ENCODE results near the gene SYT2. TPM values are rescaled to one million over a fixed set of nuclear protein-coding genes. Genes with fewer than 3 reads are reported as not detected.
A peak's percentile ranks its signal among the peaks of the same experiment; 100 is the strongest.
"Not testable (repeated sequence)": the region's sequence is repeated elsewhere in the genome, so short reads cannot be mapped to it uniquely, and the experiment has no call there.

Gene SYT2
- total and polyA plus RNA-seq, 7 donors: 0.10 to 0.16 TPM; not detected in 5

GRCh38 chr1:202585590-202585933 lies 124.7 kb downstream of the SYT2 start:
- Histone ChIP-seq H3K27ac (peak overlapping the region; percentile 86 to 94 (median 88)), H3K9me3 (no peaks in the 10 kb centered on the region), H3K27me3 (no peaks in the 10 kb centered on the region), H3K4me1 (peaks cover 0 to 80% (median 59%) of the 10 kb centered on the region in 4 donors), H3K36me3 (peaks cover 16 to 47% (median 19%) of the 10 kb centered on the region in 4 donors), H3K4me3 (no peak overlapping the region)
- TF ChIP-seq CTCF (IDR thresholded peaks at IDR 0.05) (no peak), POLR2AphosphoS5 (IDR thresholded peaks at IDR 0.05) (no peak), EP300 (IDR thresholded peaks at IDR 0.05) (no peak), POLR2A (IDR thresholded peaks at IDR 0.05) (no peak)
- intact Hi-C loops (cut with DNase I): no loop called here
- no peak for DNase-seq

GRCh38 chr1:202584707-202585589 lies 125.3 kb downstream of the SYT2 start:
- no peaks in the 10 kb centered on the region for H3K27me3 ChIP-seq
- peaks cover 19 to 53% (median 23%) of the 10 kb centered on the region in 4 donors for H3K36me3 ChIP-seq
- no peak for DNase-seq
- 92 to 94% methylated on average over 8 of the region's 8 CpGs for WGBS, 2 donors
- peak in 2 of 4 donors; percentile 60 to 74 for TF ChIP-seq POLR2AphosphoS5 (IDR thresholded peaks at IDR 0.05)
- no peak for TF ChIP-seq EP300 (IDR thresholded peaks at IDR 0.05)
- H3K4me3 ChIP-seq: no peak overlapping the region
- no peaks in the 10 kb centered on the region for H3K9me3 ChIP-seq
- H3K4me1 ChIP-seq: peaks cover 0 to 80% (median 59%) of the 10 kb centered on the region in 4 donors
- intact Hi-C loops (cut with DNase I): no loop called here
- H3K27ac ChIP-seq: peak overlapping the region; percentile 86 to 94 (median 88)

GRCh38 chr1:202582350-202582749 lies 127.9 kb downstream of the SYT2 start:
- intact Hi-C loops (cut with DNase I); DNase-seq; H3K4me3 ChIP-seq; H3K9me3 ChIP-seq; H3K27me3 ChIP-seq: not testable (repeated sequence)
- 91 to 96% methylated on average over 5 of the region's 5 CpGs for WGBS, 2 donors
- peaks cover 0 to 80% (median 61%) of the 10 kb centered on the region in 4 donors for H3K4me1 ChIP-seq
- H3K27ac ChIP-seq: peak overlapping the region in 3 of 4 donors; percentile 3 to 94 (median 87)
- peaks cover 19 to 55% (median 23%) of the 10 kb centered on the region in 4 donors for H3K36me3 ChIP-seq

GRCh38 chr1:202580619-202581018 lies 129.6 kb downstream of the SYT2 start:
- TF ChIP-seq POLR2AphosphoS5 (IDR thresholded peaks at IDR 0.05) (peak in 2 of 4 donors; percentile 29 to 42), POLR2A (IDR thresholded peaks at IDR 0.05) (no peak), EP300 (IDR thresholded peaks at IDR 0.05) (no peak), CTCF (IDR thresholded peaks at IDR 0.05) (no peak)
- Histone ChIP-seq H3K36me3 (peaks cover 19 to 58% (median 23%) of the 10 kb centered on the region in 4 donors), H3K4me1 (peaks cover 0 to 80% (median 62%) of the 10 kb centered on the region in 4 donors), H3K9me3 (no peaks in the 10 kb centered on the region), H3K27me3 (no peaks in the 10 kb centered on the region), H3K4me3 (no peak overlapping the region), H3K27ac (peak overlapping the region; percentile 73 to 94 (median 85))
- 19 to 25% methylated on average over 1 of the region's 1 CpG for WGBS, 2 donors
- no peak for DNase-seq
- intact Hi-C loops (cut with DNase I): no loop called here

- no peak overlapping the region for H3K4me3 ChIP-seq
- H3K36me3 ChIP-seq: peaks cover 22 to 62% (median 26%) of the 10 kb centered on the region in 4 donors
- no peak for DNase-seq
- intact Hi-C loops (cut with DNase I): no loop called here
- H3K9me3 ChIP-seq: no peaks in the 10 kb centered on the region
- no peaks in the 10 kb centered on the region for H3K27me3 ChIP-seq
- peak overlapping the region; percentile 73 to 94 (median 85) for H3K27ac ChIP-seq
- no peak for TF ChIP-seq CTCF (IDR thresholded peaks at IDR 0.05)
- peak in 2 of 4 donors; percentile 13 to 19 for TF ChIP-seq POLR2AphosphoS5 (IDR thresholded peaks at IDR 0.05)
- WGBS, 2 donors: 75 to 89% methylated on average over 2 of the region's 2 CpGs
- H3K4me1 ChIP-seq: peaks cover 0 to 80% (median 62%) of the 10 kb centered on the region in 4 donors
These were observed 130.4 kb downstream of the SYT2 start for GRCh38 chr1:202579806-202580205.
